Measurements from ENCODE around the gene ZNF516.

DNA sequence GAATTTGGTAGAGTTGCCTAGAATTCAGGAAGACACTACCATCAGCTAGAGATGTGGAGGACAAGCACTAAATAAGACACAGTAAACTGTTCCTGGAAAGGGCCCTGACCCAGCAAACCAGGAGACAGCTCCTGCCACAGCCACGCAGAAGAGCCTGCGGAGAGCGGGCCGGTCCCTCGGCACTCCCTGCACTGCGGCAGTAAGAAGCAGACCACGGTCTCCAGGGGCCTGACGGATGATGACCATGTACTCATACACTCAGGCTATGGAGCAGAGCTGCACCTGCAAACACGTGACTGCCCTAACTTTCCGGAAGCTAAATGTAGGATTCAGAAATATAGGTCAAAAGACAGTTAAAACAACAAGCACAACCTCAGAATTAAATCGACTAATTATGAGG, 72.9 kb downstream of the ZNF516 start:
- no peak for TF ChIP-seq CTCF (IDR thresholded peaks at IDR 0.05; ENCODE audit: low read length)
- TF ChIP-seq EZH2 (IDR thresholded peaks at IDR 0.05; ENCODE audit: borderline replicate concordance, low read length): no peak

All from OCI-LY1 (cell line).